Keratinocyte (primary cell): ENCODE results near the gene ZBTB32. TPM values are rescaled to one million over a fixed set of nuclear protein-coding genes. Genes with fewer than 3 reads are reported as not detected.

Experiments
- DNase-seq: peaks from one replicate; pipeline ENCODE4 v3.0.0-alpha.2; 2011; ENCODE audit warnings: low read depth, missing footprints, low spot score
- FAIRE-seq: peaks from 2 replicates; lab custom pipeline; 2011; peaks lifted over from hg19 to GRCh38; lab: Jason Lieb, UNC
- H2AFZ ChIP-seq: 2 replicates; pipeline ENCODE4 v1.6.0; 2012; ENCODE audit warnings: low read length, control low read depth, inconsistent platforms; ENCODE audit not compliant: control insufficient read depth
- H3K27ac ChIP-seq: 2 replicates; pipeline ENCODE4 v1.5.1; 2011; ENCODE audit warnings: low read length; ENCODE audit not compliant: control insufficient read depth, insufficient read depth
- H3K27me3 ChIP-seq: 3 replicates; pipeline ENCODE4 v1.6.0; 2011; ENCODE audit warnings: low read length; ENCODE audit not compliant: control insufficient read depth, insufficient read depth; ENCODE audit errors: extremely low read depth
- H3K36me3 ChIP-seq, 2 experiments: 2 replicates in 1 of 2; 3 replicates in 1 of 2; pipeline ENCODE4 v1.5.1; 2011; ENCODE audit warnings: low read length in 2 of 2, mild to moderate bottlenecking in 1 of 2; ENCODE audit not compliant: control insufficient read depth in 2 of 2, insufficient read depth in 2 of 2; ENCODE audit errors: extremely low read depth in 1 of 2
- H3K4me1 ChIP-seq: 3 replicates; pipeline ENCODE4 v1.5.1; 2011; ENCODE audit warnings: low read length; ENCODE audit not compliant: control insufficient read depth, insufficient read depth; ENCODE audit errors: extremely low read depth
- H3K4me2 ChIP-seq: 3 replicates; pipeline ENCODE4 v1.6.0; 2011; ENCODE audit warnings: low read depth, low read length; ENCODE audit not compliant: control insufficient read depth, insufficient read depth; ENCODE audit errors: extremely low read depth
- H3K4me3 ChIP-seq, 3 experiments: fragments of 200-600 bp in 1 of 3; sonication (generic) in 1 of 3; 2 replicates in 2 of 3; 3 replicates in 1 of 3; pipeline ENCODE4 v1.5.1; 2011 to 2016; ENCODE audit warnings: low read length in 3 of 3, mild to moderate bottlenecking in 3 of 3, control low read depth in 2 of 3, inconsistent platforms in 1 of 3, low read depth in 1 of 3, mixed read lengths in 1 of 3, mixed run types in 1 of 3, moderate library complexity in 1 of 3; ENCODE audit not compliant: control insufficient read depth in 2 of 3, insufficient read depth in 2 of 3; ENCODE audit errors: extremely low read depth in 1 of 3
- H3K79me2 ChIP-seq: 2 replicates; pipeline ENCODE4 v1.6.0; 2012; ENCODE audit warnings: low read length; ENCODE audit not compliant: control insufficient read depth, insufficient read depth
- H3K9ac ChIP-seq: 3 replicates; pipeline ENCODE4 v1.6.0; 2011; ENCODE audit warnings: low read length; ENCODE audit not compliant: control insufficient read depth, insufficient read depth; ENCODE audit errors: extremely low read depth
- H3K9me1 ChIP-seq: 3 replicates; pipeline ENCODE4 v1.6.0; 2011; ENCODE audit warnings: low read length; ENCODE audit not compliant: control insufficient read depth, insufficient read depth; ENCODE audit errors: extremely low read depth
- H3K9me3 ChIP-seq: 2 replicates; pipeline ENCODE4 v1.5.1; 2012; ENCODE audit warnings: low read depth, low read length; ENCODE audit not compliant: control insufficient read depth
- H4K20me1 ChIP-seq: 3 replicates; pipeline ENCODE4 v1.6.0; 2011; ENCODE audit warnings: low read length; ENCODE audit not compliant: control insufficient read depth, insufficient read depth; ENCODE audit errors: extremely low read depth
- CTCF ChIP-seq, 3 experiments: IDR thresholded peaks in 1 of 3; conservative IDR thresholded peaks in 1 of 3; optimal IDR thresholded peaks in 1 of 3; 2 replicates in 2 of 3; 3 replicates in 1 of 3; pipeline versions ENCODE3 to v1.5.1; 2011; ENCODE audit warnings: low read length in 3 of 3, mild to moderate bottlenecking in 3 of 3, moderate library complexity in 2 of 3, control low read depth in 1 of 3, inconsistent platforms in 1 of 3; ENCODE audit not compliant: insufficient read depth in 2 of 3; ENCODE audit errors: extremely low read depth in 1 of 3
- EZH2 ChIP-seq: IDR thresholded peaks from one replicate; pipeline ENCODE4 v1.6.1; 2012; ENCODE audit warnings: inconsistent platforms, mild to moderate bottlenecking, low read length, moderate library complexity
- dilution Hi-C: fragments of 300-500 bp; cut with MboI; formaldehyde crosslinking; loops from one replicate; pipeline ENCODE4 v1.7.0; 2020; ENCODE audit warnings: low sequenced_read_pairs; ENCODE audit not compliant: extremely low pct_ligation_motif_present
- polyA plus RNA-seq, 5 experiments: library from polyadenylated mRNA; depleted of rRNA in 3 of 5; stranded (reverse) in 3 of 5; stranded (forward) in 1 of 5; unstranded in 1 of 5; fragments of >200 nt; gene quantifications; 1 replicate in 1 of 5; 2 replicates in 3 of 5; 3 replicates in 1 of 5; pipeline versions ENCODE4 v1.2.1 to v1.2.3, GENCODE V29; 2011 to 2012; ENCODE audit warnings: missing spikeins in 2 of 5, low read depth in 1 of 5, low replicate concordance in 1 of 5

The ZBTB32 gene
- polyA plus RNA-seq, 1 donor (not counting 4 experiments of a cell fraction or from before 2014, with no cell fraction given), result not detected

DNA sequence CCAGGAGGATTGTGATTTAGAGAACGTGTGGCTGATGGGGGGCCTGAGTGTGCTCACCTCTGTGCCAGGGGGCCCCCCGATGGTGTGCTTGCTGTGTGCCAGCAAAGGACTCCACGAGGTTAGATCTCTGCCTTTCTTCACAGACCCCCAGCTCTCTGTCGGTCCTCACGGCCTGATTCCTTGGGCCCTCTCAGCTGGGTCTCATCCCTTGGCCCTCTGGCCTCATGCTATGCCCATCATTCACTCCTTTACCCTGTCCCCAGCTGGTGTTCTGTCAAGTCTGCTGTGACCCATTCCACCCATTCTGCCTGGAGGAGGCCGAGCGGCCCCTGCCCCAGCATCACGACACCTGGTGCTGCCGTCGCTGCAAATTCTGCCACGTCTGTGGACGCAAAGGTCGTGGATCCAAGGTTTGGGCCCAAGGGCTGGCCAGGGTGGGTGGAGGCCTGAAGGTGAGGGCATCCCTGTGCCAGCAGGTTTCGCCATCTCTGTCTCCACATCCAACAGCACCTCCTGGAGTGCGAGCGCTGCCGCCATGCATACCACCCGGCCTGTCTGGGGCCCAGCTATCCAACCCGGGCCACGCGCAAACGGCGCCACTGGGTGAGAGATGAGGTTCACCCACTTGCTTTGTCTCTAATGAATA lies 21.0 kb downstream of the ZBTB32 start:
- Histone ChIP-seq H3K9me3 (no peaks in the 10 kb centered on the region), H3K4me2 (no peak overlapping the region), H3K79me2 (peaks cover 27% of the 10 kb centered on the region), H3K27me3 (no peaks in the 10 kb centered on the region), H3K9me1 (no peaks in the 10 kb centered on the region), H3K9ac (no peak overlapping the region), H3K27ac (no peak overlapping the region), H3K36me3 (peaks cover 66 to 69% of the 10 kb centered on the region in 2 experiments), H2AFZ (no peak overlapping the region), H4K20me1 (peaks cover 4% of the 10 kb centered on the region), H3K4me3 (no peak overlapping the region), H3K4me1 (no peaks in the 10 kb centered on the region)
- DNase-seq (no peak), FAIRE-seq (no peak)
- TF ChIP-seq CTCF (optimal IDR thresholded peaks at IDR 0.05 in 1 of 3, IDR thresholded peaks at IDR 0.05 in 1 of 3, conservative IDR thresholded peaks at IDR 0.05 in 1 of 3; ENCODE audit: extremely low read depth in 1 of 3, insufficient read depth in 2 of 3, low read length in 3 of 3) (no peak), EZH2 (no peak)
- dilution Hi-C loops, result no loop called here

- no peak overlapping the region for H3K4me2 ChIP-seq
- no peaks in the 10 kb centered on the region for H3K27me3 ChIP-seq
- H3K79me2 ChIP-seq, result peaks cover 13% of the 10 kb centered on the region
- H3K9ac ChIP-seq, result no peak overlapping the region
- H4K20me1 ChIP-seq, result no peaks in the 10 kb centered on the region
- no peak for TF ChIP-seq EZH2
- no peak for TF ChIP-seq CTCF (optimal IDR thresholded peaks at IDR 0.05 in 1 of 3, IDR thresholded peaks at IDR 0.05 in 1 of 3, conservative IDR thresholded peaks at IDR 0.05 in 1 of 3; ENCODE audit: extremely low read depth in 1 of 3, insufficient read depth in 2 of 3, low read length in 3 of 3)
- H2AFZ ChIP-seq, result no peak overlapping the region
- H3K4me1 ChIP-seq, result no peaks in the 10 kb centered on the region
- H3K36me3 ChIP-seq, result peaks cover 69 to 74% of the 10 kb centered on the region in 2 experiments
- FAIRE-seq (no peak), DNase-seq (no peak)
- no peak overlapping the region for H3K4me3 ChIP-seq
- dilution Hi-C loops, result no loop called here
- no peaks in the 10 kb centered on the region for H3K9me1 ChIP-seq
- H3K9me3 ChIP-seq, result no peaks in the 10 kb centered on the region
- H3K27ac ChIP-seq, result no peak overlapping the region
These were observed 22.9 kb downstream of the ZBTB32 start for GRCh38 chr19:35727053-35727955.
